Right cardiac atrium (tissue), 5 donors: ENCODE measurements around the gene MRPL50. TPM values are rescaled to one million over a fixed set of nuclear protein-coding genes. Genes with fewer than 3 reads are reported as not detected.

Experiments used
- ATAC-seq, 2 donors: fragments of 200-7000 bp; cut with Tn5 transposase; one replicate each; pipeline versions ENCODE4 v1.8.0 to v1.9.1; 2020; ENCODE audit warnings: moderate library complexity in 2 of 2, mild to moderate bottlenecking in 1 of 2
- DNase-seq, 3 donors: peaks; one replicate each; pipeline ENCODE4 v3.0.0-alpha.2; 2020
- H3K27ac ChIP-seq: one replicate; pipeline ENCODE4 v1.5.1; 2013; ENCODE audit warnings: mild to moderate bottlenecking, low read length, control low read depth, moderate library complexity
- H3K27me3 ChIP-seq: one replicate; pipeline ENCODE4 v1.6.1; 2013; ENCODE audit not compliant: control insufficient read depth, insufficient read depth
- H3K4me1 ChIP-seq: one replicate; pipeline ENCODE4 v1.6.1; 2013; ENCODE audit warnings: low read length; ENCODE audit not compliant: control insufficient read depth, insufficient read depth
- H3K4me3 ChIP-seq: one replicate; pipeline ENCODE4 v1.5.1; 2013; ENCODE audit warnings: low read length, control low read depth
- H3K9me3 ChIP-seq: one replicate; pipeline ENCODE4 v1.6.1; 2013; ENCODE audit warnings: low read length; ENCODE audit not compliant: control insufficient read depth
- WGBS: extraction: QIAGEN DNeasy Blood & Tissue Kit; methylation state at CpG from one replicate; pipeline ENCODE4 v1.1.7; 2013; 5-methylcytosine and 5-hydroxymethylcytosine counted together
- intact Hi-C, 4 donors: fragments of 100-400 bp; cut with DNase I; formaldehyde crosslinking; loops; one replicate each; pipeline versions ENCODE4 v1.11.0 to v1.14.0; 2022 to 2023
- polyA plus RNA-seq: library from polyadenylated mRNA; stranded (reverse); fragments of 200-250 nt; gene quantifications from one replicate; pipeline ENCODE4 v1.2.3, GENCODE V29; 2013
- total RNA-seq, 4 donors: library from RNA; stranded (reverse); fragmentation: NEBNext Ultra II Directional; extraction: Animal tissue kit (Norgen Biotek cat#: 25700); gene quantifications; one replicate each; pipeline ENCODE4 v1.2.1, GENCODE V29; 2021
- donor health status: healthy with polysubstance abuse.
- donor health status: DM: no; HTN: yes; CAD: no.
- donor health status: DM: no; HTN: no; CAD: no.
- donor health status: DM: no; HTN: yes; CAD: no; lungs with severe emphysema.
- donor health status: DM: yes; HTN: yes; CAD: no.

MRPL50 gene
- total and polyA plus RNA-seq, 5 donors: 16.0 to 20.7 (median 18.3) TPM

DNA sequence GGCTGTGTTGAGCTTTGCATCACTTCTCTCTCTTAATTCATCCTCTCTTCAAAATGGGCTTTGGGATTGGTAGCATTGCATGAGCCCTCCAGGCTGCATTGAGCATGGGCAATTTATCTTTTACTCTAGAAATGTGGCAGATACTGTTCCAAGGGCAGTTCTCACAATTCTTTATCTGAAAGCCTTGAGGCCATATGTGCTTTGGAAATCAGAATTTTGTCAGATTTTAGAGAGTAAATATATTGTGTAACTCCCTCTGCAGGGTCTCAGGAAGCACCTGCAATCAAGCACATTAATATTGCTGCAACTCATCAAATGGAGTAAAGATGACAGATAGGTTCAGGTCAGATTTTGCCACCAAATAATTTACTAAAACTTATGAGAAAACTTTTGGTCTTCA lies 19.6 kb upstream of the MRPL50 start:
- peaks cover 2% of the 10 kb centered on the region for H3K9me3 ChIP-seq
- no peak overlapping the region for H3K4me3 ChIP-seq
- ATAC-seq (no peak), DNase-seq (no peak)
- no peaks in the 10 kb centered on the region for H3K27me3 ChIP-seq
- no peaks in the 10 kb centered on the region for H3K4me1 ChIP-seq
- intact Hi-C loops: no loop called here
- no peak overlapping the region for H3K27ac ChIP-seq

- Histone ChIP-seq H3K27me3 (no peaks in the 10 kb centered on the region), H3K4me1 (no peaks in the 10 kb centered on the region), H3K27ac (no peak overlapping the region), H3K4me3 (no peak overlapping the region), H3K9me3 (peaks cover 2% of the 10 kb centered on the region)
- DNase-seq (no peak), ATAC-seq (no peak)
- intact Hi-C loops: no loop called here
These were observed 19.0 kb upstream of the MRPL50 start for GRCh38 chr9:101417389-101417788.

DNA sequence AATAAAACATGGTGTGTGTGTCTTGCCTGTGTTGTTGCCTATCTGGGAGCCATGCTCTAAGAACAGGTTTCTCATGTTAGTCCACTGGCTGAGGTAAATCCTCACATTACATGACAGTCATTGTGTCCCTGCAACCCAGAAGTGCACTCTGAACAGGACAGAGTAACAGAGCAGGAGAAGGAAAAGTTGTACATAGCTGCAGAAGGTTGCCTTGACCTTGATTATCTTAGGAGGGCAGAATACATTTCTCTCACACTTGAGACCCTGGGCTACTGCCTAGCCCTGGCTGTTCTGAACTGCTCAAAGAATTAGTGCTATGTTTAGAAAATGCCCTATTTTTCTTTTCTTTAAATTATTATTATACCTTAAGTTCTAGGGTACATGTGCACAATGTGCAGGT lies 17.2 kb upstream of the MRPL50 start:
- no peak for ATAC-seq
- Histone ChIP-seq H3K9me3 (peaks cover 2% of the 10 kb centered on the region), H3K4me3 (no peak overlapping the region)

GRCh38 chr9:101414839-101415238 lies 16.4 kb upstream of the MRPL50 start:
- no peak overlapping the region for H3K27ac ChIP-seq
- H3K9me3 ChIP-seq: peaks cover 2% of the 10 kb centered on the region
- no peaks in the 10 kb centered on the region for H3K4me1 ChIP-seq
- intact Hi-C loops: no loop called here
- no peak overlapping the region for H3K4me3 ChIP-seq
- no peaks in the 10 kb centered on the region for H3K27me3 ChIP-seq
- ATAC-seq (no peak), DNase-seq (no peak)

More for the DNA sequence above, 17.2 kb upstream of the MRPL50 start:
- H3K27me3 ChIP-seq: no peaks in the 10 kb centered on the region
- H3K27ac ChIP-seq: no peak overlapping the region
- no peaks in the 10 kb centered on the region for H3K4me1 ChIP-seq
- no peak for DNase-seq
- intact Hi-C loops: no loop called here

GRCh38 chr9:101409079-101409477 lies 10.7 kb upstream of the MRPL50 start:
- Histone ChIP-seq H3K27ac (no peak overlapping the region), H3K4me3 (no peak overlapping the region), H3K27me3 (no peaks in the 10 kb centered on the region), H3K9me3 (peaks cover 13% of the 10 kb centered on the region), H3K4me1 (no peaks in the 10 kb centered on the region)
- intact Hi-C loops: no loop called here
- WGBS: 99% methylated on average over 4 of the region's 4 CpGs
- DNase-seq (no peak), ATAC-seq (peak in 1 of 2 donors; percentile 37)

- Histone ChIP-seq H3K27me3 (no peaks in the 10 kb centered on the region), H3K27ac (no peak overlapping the region), H3K4me3 (no peak overlapping the region), H3K4me1 (no peaks in the 10 kb centered on the region), H3K9me3 (peaks cover 13% of the 10 kb centered on the region)
- no peak for ATAC-seq
- intact Hi-C loops: no loop called here
- WGBS: 98% methylated on average over 5 of the region's 5 CpGs
- DNase-seq: no peak
These were observed 10.1 kb upstream of the MRPL50 start for GRCh38 chr9:101408374-101409078.

DNA sequence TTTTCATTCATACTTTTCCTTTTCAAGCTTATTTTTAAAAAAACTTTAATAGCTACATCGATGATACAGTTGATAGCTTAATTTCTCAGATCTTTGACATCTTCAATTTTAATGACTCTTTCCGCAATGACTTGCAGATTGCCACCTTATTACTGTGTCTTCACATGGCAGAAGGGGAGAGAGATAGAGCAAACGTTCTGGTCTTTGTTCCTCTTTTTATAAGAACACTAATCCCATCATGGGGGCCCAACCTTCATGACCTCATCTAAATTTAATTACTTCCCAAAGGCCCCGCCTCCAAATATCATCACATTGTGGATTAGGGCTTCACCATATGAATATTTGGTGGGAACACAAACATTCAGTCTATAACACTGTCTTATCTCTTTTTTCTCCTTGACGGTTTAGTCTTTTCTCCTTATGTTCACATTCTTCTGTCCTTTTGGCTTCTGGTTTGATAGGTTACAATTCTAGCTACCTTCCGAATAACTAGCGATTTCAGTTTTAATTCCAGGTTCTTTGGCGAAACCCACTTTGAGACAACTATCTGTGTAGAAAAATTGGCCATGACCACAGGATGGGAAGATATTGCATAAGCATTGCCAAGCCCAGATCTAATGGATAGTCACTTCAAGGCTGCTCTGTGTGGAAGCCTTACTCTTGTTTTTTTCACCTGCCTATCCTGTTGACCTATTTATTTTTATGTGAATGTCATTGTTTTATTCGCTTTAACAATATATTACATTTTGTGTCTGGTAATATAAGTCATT lies 5.3 kb upstream of the MRPL50 start:
- intact Hi-C loops: no loop called here
- ATAC-seq (no peak), DNase-seq (no peak)
- H3K27me3 ChIP-seq: no peaks in the 10 kb centered on the region
- no peak overlapping the region for H3K27ac ChIP-seq
- no peak overlapping the region for H3K4me3 ChIP-seq
- H3K4me1 ChIP-seq: no peaks in the 10 kb centered on the region
- peaks cover 12% of the 10 kb centered on the region for H3K9me3 ChIP-seq
- WGBS: 96% methylated on average over 9 of the region's 9 CpGs

DNA sequence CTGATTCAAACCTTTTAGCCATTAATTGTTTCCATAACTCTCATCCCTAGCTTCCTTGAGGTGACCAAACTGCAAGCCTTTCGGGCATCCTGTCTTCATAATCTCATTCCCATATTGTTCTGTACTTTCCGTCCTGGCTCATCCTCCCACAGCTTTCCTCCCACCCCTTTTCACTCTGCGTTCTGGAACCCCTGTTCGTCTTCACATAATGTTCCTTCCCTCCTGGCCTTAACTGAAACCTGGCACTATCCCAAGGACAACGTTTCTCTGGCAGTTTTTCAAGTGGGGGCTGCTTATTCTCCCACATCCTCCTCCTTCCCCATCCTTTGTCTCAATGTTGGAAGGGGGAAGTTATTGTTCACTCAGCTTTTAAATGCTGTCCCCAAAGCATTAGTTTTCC lies 1.7 kb upstream of the MRPL50 start:
- H3K27me3 ChIP-seq: no peaks in the 10 kb centered on the region
- intact Hi-C loops: no loop called here
- H3K9me3 ChIP-seq: no peaks in the 10 kb centered on the region
- DNase-seq: peak; percentile 14 to 46 (median 33)
- ATAC-seq: peak in 1 of 2 donors; percentile 36
- H3K4me3 ChIP-seq: peak overlapping the region; percentile 95
- H3K27ac ChIP-seq: no peak overlapping the region
- 14% methylated on average over 5 of the region's 5 CpGs for WGBS
- H3K4me1 ChIP-seq: peaks cover 2% of the 10 kb centered on the region

DNA sequence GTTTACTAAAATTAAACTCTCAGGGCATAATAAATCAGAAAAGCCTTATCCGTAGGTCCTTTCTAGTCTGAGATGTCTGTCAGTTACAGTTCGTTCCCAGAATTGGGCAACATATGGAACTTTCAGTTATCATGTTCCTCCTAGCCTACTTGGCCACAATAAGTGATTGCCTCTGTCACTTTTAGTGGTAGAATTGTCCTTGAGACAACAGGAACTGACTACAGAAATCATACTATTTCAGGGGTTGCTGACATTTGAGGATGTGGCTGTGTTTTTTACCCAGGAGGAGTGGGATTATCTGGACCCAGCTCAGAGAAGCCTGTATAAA lies 1.2 kb upstream of the MRPL50 start:
- Histone ChIP-seq H3K4me1 (peaks cover 2% of the 10 kb centered on the region), H3K27ac (peak overlapping the region; percentile 89), H3K9me3 (no peaks in the 10 kb centered on the region), H3K27me3 (no peaks in the 10 kb centered on the region), H3K4me3 (peak overlapping the region; percentile 95)
- ATAC-seq (no peak), DNase-seq (no peak)
- intact Hi-C loops: loop anchor here in 2 of 4 donors (10.0 kb wide), 1 partner anchor 135 kb away; the partner anchor contains the start of gene RNF20 (in 2 of the 2)
- 6% methylated on average over 2 of the region's 2 CpGs for WGBS

DNA sequence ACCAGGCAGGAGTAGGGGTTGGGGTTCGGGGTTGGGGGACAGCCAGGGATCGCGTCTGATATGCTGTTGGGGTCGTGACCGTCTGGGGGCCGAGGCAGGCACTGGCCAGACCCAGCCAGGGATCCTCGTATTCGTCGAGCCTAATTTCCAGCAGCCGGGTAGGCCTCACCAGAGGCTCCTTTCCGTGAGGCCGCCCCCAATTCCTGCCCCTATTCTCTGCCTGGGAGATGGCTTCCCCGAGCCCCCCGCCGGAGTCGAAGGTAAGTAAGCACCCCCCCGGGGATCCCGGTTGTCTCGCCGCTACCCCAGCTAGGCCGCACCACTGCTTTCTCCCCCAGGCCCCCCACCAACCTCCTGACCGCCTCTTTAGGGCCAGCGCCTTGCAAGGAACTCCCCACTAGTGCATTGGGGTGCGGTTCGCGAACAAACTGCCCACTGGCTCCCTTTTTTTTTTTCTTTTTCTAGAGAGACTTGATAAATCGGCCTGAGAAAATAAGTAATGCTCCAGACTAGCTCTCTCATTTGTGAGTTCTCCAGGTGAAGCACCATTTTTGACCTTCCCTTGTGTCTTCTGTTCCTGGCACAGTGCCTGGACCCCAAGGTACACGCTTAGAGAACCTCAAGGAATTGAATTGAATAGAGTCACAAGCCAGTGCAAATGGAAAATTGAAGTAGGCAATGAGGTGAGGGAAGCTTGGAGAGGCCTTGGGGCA lies 668 bp upstream of the MRPL50 start:
- ATAC-seq (peak in 1 of 2 donors; percentile 22), DNase-seq (peak; percentile 36 to 84 (median 52))
- H3K4me1 ChIP-seq: peaks cover 2% of the 10 kb centered on the region
- WGBS: 1% methylated on average over 28 of the region's 28 CpGs
- peak overlapping the region; percentile 89 for H3K27ac ChIP-seq
- H3K27me3 ChIP-seq: no peaks in the 10 kb centered on the region
- intact Hi-C loops: loop anchor here in 2 of 4 donors (10.0 kb wide), 1 partner anchor 136 kb away; the partner anchor contains the start of gene RNF20 (in 2 of the 2)
- H3K4me3 ChIP-seq: peak overlapping the region; percentile 95
- H3K9me3 ChIP-seq: no peaks in the 10 kb centered on the region

DNA sequence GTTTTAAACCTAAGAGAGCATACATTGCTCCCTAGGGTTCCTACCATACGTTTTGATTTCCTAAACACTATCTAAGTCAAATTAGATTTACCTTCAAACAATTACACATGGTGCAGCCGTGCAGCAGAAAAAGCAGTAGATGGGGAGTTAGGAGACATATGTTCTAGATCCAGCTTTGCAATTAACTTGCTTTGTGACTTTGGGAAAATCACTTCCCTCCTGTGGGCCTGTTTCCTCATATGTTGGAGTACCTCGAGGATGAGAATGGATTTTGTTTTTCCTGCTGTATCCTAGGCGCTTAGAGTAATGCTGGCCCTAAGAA lies 711 bp downstream of the MRPL50 start:
- Histone ChIP-seq H3K9me3 (no peaks in the 10 kb centered on the region), H3K4me1 (peaks cover 2% of the 10 kb centered on the region), H3K27me3 (no peaks in the 10 kb centered on the region), H3K27ac (peak overlapping the region; percentile 88), H3K4me3 (peak overlapping the region; percentile 91)
- ATAC-seq: no peak
- DNase-seq: no peak
- WGBS: 5% methylated on average over 4 of the region's 4 CpGs
- intact Hi-C loops: loop anchor here in 2 of 4 donors (10.0 kb wide), 1 partner anchor 137 kb away; the partner anchor contains the start of gene RNF20 (in 2 of the 2)
